Measurements from ENCODE around the gene SDHB. TPM values are rescaled to one million over a fixed set of nuclear protein-coding genes. Genes with fewer than 3 reads are reported as not detected.

Gene SDHB
- total RNA-seq, 6 experiments from 2014 or later = 139 to 244 (median 178) TPM

DNA sequence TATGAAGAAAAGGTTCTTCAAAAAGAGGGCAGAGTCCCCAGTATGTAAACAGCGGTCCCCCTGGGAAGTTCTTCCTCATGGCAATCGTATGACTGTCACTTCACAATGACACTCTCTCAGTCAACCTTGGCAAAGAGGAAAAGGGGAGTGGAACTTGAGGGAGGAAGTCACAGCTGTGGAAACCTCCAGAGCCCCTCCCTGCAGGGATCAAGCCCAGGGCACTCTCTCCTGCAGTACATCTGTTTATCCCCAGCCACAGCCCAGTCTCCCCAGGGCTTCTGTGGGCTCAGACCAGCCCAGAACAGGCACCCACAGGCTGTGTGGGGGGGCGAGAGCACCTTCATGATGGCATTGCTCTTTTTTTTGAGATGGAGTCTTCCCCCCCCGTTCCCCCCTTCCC is 44.1 kb downstream of the SDHB start:
- Histone ChIP-seq H3K4me1 (peaks cover 0 to 15% (median 4%) of the 10 kb centered on the region in 4 donors), H3K27ac (no peak overlapping the region), H3K27me3 (no peaks in the 10 kb centered on the region), H3K36me3 (no peaks in the 10 kb centered on the region), H3K4me3 (no peak overlapping the region), H3K9me3 (no peaks in the 10 kb centered on the region)
- DNase-seq = no peak
- ATAC-seq = peak in 2 of 4 donors; percentile 15 to 30
- 30% methylated on average over 2 of the region's 4 CpGs for WGBS (ENCODE audit: insufficient coverage, low coverage, low lambda C conversion rate, missing lambda C conversion rate)
- intact Hi-C loops (cut with DNase I) = loop anchor here in 1 of 2 donors (10.0 kb wide), 1 partner anchor 45 kb away; no protein-coding TSS in a partner anchor
- TF ChIP-seq POLR2A (IDR thresholded peaks at IDR 0.05) = no peak

DNA sequence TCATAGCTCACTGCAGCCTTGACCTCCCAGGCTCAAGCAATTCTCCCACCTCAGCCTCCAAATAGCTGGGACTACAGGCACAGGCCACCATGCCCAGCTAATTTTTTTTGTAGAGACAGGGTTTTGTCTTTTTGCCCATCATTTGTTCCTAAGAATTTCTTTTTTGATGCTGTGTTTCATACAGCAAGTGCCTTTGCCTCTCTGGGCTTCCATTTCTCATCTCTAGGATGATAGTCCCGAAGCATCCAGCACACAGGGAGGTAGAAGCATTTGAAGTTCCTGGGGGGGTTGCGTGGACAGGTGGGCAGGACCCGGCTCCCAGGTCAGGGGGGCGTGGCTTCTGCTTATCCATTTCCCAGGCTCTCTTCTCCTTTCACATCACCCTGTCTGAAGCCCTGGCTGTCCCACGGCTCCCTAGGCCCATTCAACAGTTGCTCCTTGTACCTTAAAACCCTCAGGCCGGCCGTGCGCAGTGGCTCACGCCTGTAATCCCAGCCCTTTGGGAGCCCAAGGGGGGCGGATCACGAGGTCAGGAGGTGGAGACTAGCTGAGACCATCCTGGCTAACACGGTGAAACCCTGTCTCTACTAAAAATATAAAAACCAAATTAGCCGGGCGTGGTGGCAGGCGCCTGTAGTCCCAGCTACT is 45.5 kb downstream of the SDHB start:
- DNase-seq = no peak
- intact Hi-C loops (cut with DNase I) = no loop called here
- WGBS (ENCODE audit: insufficient coverage, low coverage, low lambda C conversion rate, missing lambda C conversion rate) = 93% methylated on average over 12 of the region's 15 CpGs

DNA sequence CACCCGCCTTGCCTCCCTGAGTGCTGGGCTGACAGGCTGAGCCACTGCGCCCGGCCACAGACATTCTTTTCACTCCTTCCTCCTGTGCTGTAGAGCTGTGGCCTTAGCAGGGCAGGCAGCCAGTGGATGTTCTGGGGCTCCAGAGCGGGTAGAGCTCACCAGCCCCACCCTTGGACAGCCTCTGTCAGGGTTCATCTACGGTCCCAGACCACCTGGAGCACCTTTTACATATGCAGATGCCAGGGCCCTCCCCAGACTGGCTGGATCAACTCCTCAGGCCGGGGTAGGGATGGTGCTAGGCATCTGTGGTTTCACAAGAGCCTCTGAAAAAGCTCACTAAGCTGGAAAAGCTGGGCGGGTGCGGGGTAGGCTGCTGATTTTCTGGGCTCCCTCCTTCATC is 46.7 kb downstream of the SDHB start:
- Histone ChIP-seq H3K4me3 (no peak overlapping the region), H3K27me3 (no peaks in the 10 kb centered on the region), H3K36me3 (peaks cover 0 to 6% (median 0%) of the 10 kb centered on the region in 4 donors), H3K9me3 (no peaks in the 10 kb centered on the region), H3K4me1 (peaks cover 0 to 15% (median 4%) of the 10 kb centered on the region in 4 donors), H3K27ac (no peak overlapping the region)
- DNase-seq (no peak), ATAC-seq (no peak)
- WGBS (ENCODE audit: insufficient coverage, low coverage, low lambda C conversion rate, missing lambda C conversion rate) = 70% methylated on average over 2 of the region's 8 CpGs
- intact Hi-C loops (cut with DNase I) = no loop called here
- TF ChIP-seq POLR2A (IDR thresholded peaks at IDR 0.05) = no peak
- TF ChIP-seq, protein P1, sequence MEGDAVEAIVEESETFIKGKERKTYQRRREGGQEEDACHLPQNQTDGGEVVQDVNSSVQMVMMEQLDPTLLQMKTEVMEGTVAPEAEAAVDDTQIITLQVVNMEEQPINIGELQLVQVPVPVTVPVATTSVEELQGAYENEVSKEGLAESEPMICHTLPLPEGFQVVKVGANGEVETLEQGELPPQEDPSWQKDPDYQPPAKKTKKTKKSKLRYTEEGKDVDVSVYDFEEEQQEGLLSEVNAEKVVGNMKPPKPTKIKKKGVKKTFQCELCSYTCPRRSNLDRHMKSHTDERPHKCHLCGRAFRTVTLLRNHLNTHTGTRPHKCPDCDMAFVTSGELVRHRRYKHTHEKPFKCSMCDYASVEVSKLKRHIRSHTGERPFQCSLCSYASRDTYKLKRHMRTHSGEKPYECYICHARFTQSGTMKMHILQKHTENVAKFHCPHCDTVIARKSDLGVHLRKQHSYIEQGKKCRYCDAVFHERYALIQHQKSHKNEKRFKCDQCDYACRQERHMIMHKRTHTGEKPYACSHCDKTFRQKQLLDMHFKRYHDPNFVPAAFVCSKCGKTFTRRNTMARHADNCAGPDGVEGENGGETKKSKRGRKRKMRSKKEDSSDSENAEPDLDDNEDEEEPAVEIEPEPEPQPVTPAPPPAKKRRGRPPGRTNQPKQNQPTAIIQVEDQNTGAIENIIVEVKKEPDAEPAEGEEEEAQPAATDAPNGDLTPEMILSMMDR (IDR thresholded peaks at IDR 0.05) = no peak

More for the DNA sequence above, 45.5 kb downstream of the SDHB start:
- ATAC-seq = no peak
- no peaks in the 10 kb centered on the region for H3K27me3 ChIP-seq
- no peak overlapping the region for H3K4me3 ChIP-seq
- H3K36me3 ChIP-seq = peaks cover 0 to 4% (median 0%) of the 10 kb centered on the region in 4 donors
- no peaks in the 10 kb centered on the region for H3K9me3 ChIP-seq
- H3K27ac ChIP-seq = no peak overlapping the region
- TF ChIP-seq, protein P1 (IDR thresholded peaks at IDR 0.05) = no peak
- no peak for TF ChIP-seq POLR2A (IDR thresholded peaks at IDR 0.05)
- H3K4me1 ChIP-seq = peaks cover 0 to 15% (median 4%) of the 10 kb centered on the region in 4 donors

DNA sequence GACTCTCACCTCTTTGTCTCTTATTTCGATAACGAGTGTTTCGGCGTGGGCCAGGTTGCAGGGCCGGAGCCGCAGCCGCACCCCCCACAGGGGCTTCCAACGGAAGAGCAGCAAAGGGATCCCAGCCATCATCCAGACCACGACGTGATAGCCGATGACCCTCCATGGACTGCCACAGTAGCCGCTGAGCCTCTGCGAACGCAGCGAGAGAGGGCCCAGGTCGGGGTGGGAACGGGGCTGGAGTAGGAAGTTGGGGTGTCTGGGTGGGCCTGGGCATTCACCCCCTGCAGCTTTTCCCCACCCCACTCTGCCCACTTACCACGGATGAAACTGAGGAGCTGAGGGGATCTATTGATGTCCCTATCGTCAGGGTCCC is 48.5 kb downstream of the SDHB start:
- H3K4me1 ChIP-seq = peaks cover 0 to 2% (median under 1%) of the 10 kb centered on the region in 4 donors
- peaks cover 0 to 9% (median 0%) of the 10 kb centered on the region in 4 donors for H3K36me3 ChIP-seq
- H3K27me3 ChIP-seq = no peaks in the 10 kb centered on the region
- ATAC-seq = no peak
- no peak overlapping the region for H3K4me3 ChIP-seq
- no peak for DNase-seq
- no peak for TF ChIP-seq POLR2A (IDR thresholded peaks at IDR 0.05)
- TF ChIP-seq, protein P1 (IDR thresholded peaks at IDR 0.05) = no peak
- 94% methylated on average over 7 of the region's 19 CpGs for WGBS (ENCODE audit: insufficient coverage, low coverage, low lambda C conversion rate, missing lambda C conversion rate)
- H3K27ac ChIP-seq = no peak overlapping the region
- no peaks in the 10 kb centered on the region for H3K9me3 ChIP-seq
- intact Hi-C loops (cut with DNase I) = no loop called here

DNA sequence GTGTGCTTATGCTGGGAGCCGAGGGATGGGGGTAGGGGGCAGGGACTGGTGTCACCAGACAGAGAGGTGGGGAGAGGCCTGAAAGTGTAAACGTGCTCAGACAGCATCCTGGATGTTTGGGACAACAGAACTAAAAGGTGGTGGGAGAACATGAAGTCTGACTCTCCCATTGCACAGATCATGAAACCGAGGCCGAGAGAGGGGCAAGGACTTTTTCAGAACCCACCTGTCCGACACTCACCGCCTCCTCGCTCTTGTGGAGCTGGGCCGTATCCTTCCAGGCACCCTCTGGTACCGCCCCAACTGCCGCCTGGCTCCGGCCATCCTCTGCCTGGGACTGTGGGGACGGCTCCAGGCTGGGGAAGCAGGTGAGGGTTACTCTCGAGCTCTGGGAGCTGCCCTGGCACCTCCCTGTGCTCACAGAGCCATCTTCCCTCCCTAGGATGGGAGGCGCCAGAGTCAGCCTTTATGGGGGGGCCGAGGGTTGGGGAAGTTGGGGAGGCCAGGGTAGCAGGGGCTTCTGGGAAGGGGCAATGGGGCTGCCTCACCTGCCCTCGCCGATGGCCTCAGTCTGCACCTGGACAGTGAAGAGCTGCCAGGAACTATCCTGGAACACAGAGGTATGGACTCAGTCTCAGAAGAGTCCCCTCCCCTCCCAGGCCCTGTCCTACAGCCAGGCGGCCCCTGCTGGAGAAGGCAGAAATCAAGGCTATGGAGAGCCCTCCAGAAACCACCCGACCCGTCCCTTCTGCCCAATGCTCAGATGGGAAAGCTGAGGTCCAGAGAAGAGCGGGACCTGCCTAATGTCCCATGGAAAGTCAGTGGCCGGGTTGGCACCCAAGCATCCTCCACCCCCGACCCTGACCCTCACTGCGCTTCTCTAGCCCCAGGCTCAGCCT is 49.1 kb downstream of the SDHB start:
- intact Hi-C loops (cut with DNase I) = no loop called here
- ATAC-seq = no peak
- WGBS (ENCODE audit: insufficient coverage, low coverage, low lambda C conversion rate, missing lambda C conversion rate) = no CpG with 5 or more reads among the region's 24 CpGs

More for the DNA sequence above, 49.1 kb downstream of the SDHB start:
- Histone ChIP-seq H3K27ac (no peak overlapping the region), H3K9me3 (no peaks in the 10 kb centered on the region), H3K27me3 (no peaks in the 10 kb centered on the region), H3K4me1 (no peaks in the 10 kb centered on the region), H3K4me3 (no peak overlapping the region), H3K36me3 (peaks cover 0 to 9% (median 0%) of the 10 kb centered on the region in 4 donors)
- no peak for TF ChIP-seq POLR2A (IDR thresholded peaks at IDR 0.05)
- TF ChIP-seq, protein P1 (IDR thresholded peaks at IDR 0.05) = no peak
- DNase-seq = no peak

Measured in right lobe of liver (tissue), 6 donors.